IPS-18c (cell line): ENCODE results near the gene LRRC74A.
"Not testable (repeated sequence)": the region's sequence is repeated elsewhere in the genome, so short reads cannot be mapped to it uniquely, and the experiment has no call there.

ENCODE experiments used
- H3K4me3 ChIP-seq: 2 replicates; pipeline ENCODE4 v1.7.0; 2013; ENCODE audit warnings: low read depth, mild to moderate bottlenecking, low read length, moderate library complexity; ENCODE audit not compliant: insufficient read depth
- H3K9me3 ChIP-seq: one replicate; pipeline ENCODE4 v1.6.1; 2013; ENCODE audit warnings: mild to moderate bottlenecking, low read length, moderate library complexity; ENCODE audit not compliant: control insufficient read depth, insufficient read depth

The LRRC74A gene

GRCh38 chr14:76902591-76902990, 76.4 kb downstream of the LRRC74A start:
- Histone ChIP-seq H3K4me3 (no peak overlapping the region), H3K9me3 (peaks cover 5% of the 10 kb centered on the region)

DNA sequence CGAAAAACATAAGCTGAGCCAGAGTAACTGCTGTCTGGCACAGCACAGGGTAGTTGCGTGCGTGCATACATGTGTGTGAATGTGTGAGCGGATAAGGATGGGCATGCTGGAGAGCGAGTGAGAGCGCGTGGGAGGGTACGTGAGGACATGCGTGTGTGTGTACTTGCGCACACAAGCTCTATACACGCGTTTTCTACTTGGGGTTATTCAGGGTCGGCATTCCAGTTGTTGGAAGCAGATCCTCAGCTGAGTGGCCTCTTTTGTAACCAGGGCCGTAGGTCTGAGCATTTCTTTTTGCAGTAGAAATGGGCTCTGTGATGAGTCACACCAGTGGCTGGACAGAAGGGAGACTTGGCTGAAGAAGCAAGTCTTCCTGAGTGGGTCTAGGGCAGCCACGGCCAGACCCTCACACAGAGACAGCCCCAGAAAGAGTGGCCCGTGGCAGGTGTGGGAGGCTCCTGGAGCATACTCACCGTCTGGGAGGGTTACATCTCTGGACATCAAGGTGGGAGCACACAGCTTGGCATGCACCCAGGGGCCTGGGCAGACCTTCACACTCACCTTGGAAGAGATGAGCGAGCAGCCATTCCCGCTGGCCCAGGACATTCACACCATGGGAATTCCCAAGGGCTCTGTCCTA, 78.0 kb downstream of the LRRC74A start:
- Histone ChIP-seq H3K4me3 (no peak overlapping the region), H3K9me3 (no peaks in the 10 kb centered on the region)

- no peaks in the 10 kb centered on the region for H3K9me3 ChIP-seq
- no peak overlapping the region for H3K4me3 ChIP-seq
Measured at GRCh38 chr14:76904740-76905569, 78.7 kb downstream of the LRRC74A start.

DNA sequence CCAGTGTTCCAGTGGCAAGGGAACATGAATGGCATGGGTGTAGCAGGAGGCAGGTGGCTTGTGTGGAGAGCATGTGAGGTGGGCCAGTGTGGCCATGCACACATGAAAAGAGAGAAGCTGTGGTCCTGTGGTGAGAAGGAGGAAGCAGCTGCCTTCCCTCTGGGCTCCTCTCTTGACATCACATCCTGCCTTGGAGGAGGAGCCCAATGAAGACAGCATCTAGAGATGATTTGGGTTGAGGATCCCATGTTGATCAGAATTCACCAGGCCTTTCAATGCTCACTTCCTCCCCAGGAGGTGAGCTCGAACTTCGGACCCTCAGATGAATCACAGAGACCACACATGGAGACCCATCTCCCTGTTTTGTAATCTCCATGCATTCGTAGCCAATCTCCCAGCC, 82.6 kb downstream of the LRRC74A start:
- H3K4me3 ChIP-seq: no peak overlapping the region
- no peaks in the 10 kb centered on the region for H3K9me3 ChIP-seq

DNA sequence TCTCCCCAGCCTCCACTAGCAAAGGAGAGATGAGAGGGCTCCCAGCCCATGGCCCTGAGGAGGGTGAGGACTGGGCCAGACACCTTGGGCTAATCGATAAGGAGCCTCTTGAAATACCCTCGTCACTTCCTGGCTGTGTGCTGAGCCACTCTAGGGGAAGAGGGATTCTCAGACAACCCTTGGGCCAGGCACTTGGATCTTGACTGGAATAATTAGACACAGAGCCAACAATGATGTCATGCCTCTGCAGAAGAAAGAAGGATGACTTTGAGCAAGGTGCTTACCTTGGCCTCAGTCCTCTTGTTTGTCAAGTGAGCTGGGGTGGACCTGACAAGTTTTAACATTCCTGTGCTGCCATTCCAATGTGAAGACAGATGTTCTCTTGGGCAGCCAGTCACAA, 83.1 kb downstream of the LRRC74A start:
- H3K4me3 ChIP-seq: no peak overlapping the region
- H3K9me3 ChIP-seq: no peaks in the 10 kb centered on the region

DNA sequence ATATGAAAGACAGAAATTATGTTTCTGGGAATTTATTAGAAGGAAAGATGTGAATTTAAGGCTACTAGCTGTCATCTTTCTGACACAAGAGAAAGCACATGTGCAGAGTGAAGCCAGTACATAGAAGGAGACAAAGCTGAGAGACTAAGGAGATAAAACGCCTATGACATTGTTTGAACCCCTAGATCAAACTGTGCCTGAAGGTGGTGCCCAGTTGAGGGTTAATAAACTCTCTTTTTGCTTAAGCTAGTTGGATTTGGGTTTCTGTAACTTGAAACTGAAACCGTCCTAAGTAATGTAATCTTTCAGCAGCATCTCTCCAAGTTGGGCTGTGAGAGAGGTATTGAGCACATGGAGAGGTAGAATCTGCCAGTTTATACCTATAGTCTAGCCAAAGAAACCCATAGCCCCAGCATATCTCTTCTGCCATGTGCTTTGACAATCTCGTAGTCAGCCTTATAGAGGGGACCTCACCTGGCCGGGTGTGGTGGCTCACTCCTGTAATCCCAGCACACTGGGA, 84.2 kb downstream of the LRRC74A start:
- Histone ChIP-seq H3K4me3 (no peak overlapping the region), H3K9me3 (no peaks in the 10 kb centered on the region)

- Histone ChIP-seq H3K4me3 (no peak overlapping the region), H3K9me3 (no peaks in the 10 kb centered on the region)
Measured at GRCh38 chr14:76911473-76911872, 85.3 kb downstream of the LRRC74A start.

DNA sequence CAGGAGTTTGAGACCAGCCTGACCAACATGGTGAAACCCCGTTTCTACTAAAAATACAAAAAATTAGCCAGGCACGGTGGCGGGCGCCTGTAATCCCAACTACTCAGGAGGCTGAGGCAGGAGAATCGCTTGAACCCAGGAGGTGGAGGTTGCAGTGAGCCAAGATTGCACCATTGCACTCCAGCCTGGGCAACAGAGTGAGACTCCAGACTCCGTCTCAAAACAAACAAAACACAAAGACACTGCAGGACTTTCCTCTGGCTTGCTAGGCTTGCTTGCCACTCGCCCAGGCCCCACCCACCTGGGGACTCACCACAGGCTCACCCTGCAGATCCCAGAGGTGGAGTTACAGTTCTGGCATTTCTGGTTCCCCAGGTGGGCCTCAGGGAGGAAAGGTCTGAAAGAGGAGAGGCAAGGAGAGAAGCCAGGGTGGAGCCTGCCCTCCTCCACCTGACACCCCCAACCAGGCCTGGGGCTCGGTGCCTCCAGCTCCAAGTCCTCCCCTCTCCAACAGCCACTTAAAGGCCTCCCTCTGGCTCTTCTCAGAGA, 88.4 kb downstream of the LRRC74A start:
- not testable (repeated sequence) for H3K9me3 ChIP-seq, H3K4me3 ChIP-seq

DNA sequence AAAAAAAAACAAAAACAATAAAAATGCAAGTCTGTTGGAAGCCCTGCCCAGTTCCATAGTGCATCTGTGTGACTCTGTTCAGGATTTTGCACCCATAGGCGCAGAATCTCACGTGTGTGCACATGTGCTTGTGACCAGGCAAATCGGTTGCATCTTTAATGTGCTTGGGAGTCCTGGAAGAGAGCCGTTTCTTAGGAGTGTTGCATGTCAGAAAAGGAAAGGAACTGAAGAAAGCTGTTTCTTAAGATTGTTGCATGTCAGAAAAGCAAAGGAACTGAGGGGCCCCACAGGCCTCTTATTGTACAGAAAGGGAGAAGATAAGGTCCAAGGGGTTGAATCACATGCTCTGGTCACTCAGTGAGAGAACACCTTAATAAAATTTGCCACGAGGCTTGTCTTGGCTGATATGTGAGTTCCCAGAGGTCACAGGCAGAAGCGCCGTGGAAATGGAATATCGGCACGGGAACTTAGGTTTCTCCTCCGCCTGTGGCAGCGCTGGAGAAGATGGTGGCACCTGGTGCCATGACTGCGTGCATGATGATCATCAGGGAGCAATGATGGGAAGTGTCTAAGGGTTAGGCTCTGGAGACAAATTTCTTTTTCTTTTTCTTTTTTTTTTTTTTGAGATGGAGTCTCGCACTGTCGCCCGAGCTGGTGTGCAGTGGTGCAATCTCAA, 90.0 kb downstream of the LRRC74A start:
- H3K4me3 ChIP-seq: no peak overlapping the region
- H3K9me3 ChIP-seq: no peaks in the 10 kb centered on the region

- no peak overlapping the region for H3K4me3 ChIP-seq
Measured at GRCh38 chr14:76917158-76917596, 91.0 kb downstream of the LRRC74A start.

GRCh38 chr14:76917745-76918255, 91.6 kb downstream of the LRRC74A start:
- H3K9me3 ChIP-seq: no peaks in the 10 kb centered on the region
- H3K4me3 ChIP-seq: no peak overlapping the region

More at GRCh38 chr14:76917158-76917596, 91.0 kb downstream of the LRRC74A start:
- no peaks in the 10 kb centered on the region for H3K9me3 ChIP-seq

GRCh38 chr14:76918256-76918781, 92.1 kb downstream of the LRRC74A start:
- Histone ChIP-seq H3K9me3 (no peaks in the 10 kb centered on the region), H3K4me3 (no peak overlapping the region)

GRCh38 chr14:76918782-76919394, 92.7 kb downstream of the LRRC74A start:
- Histone ChIP-seq H3K4me3 (no peak overlapping the region), H3K9me3 (no peaks in the 10 kb centered on the region)
